CD4-positive, alpha-beta memory T cell (primary cell): ENCODE results near the gene TAF1C. TPM values are rescaled to one million over a fixed set of nuclear protein-coding genes. Genes with fewer than 3 reads are reported as not detected.

Source experiments
- polyA plus RNA-seq, 2 donors: library from polyadenylated mRNA; unstranded; fragments of 300-500 nt; fragmentation: Illumina TruSeq; gene quantifications; one replicate each; pipeline ENCODE4 v1.2.3, GENCODE V29; 2021
- total RNA-seq, 2 experiments: library from RNA; stranded (reverse); gene quantifications; one replicate each; pipeline ENCODE4 v1.2.3, GENCODE V29; 2021

The TAF1C gene
- total and polyA plus RNA-seq, 4 experiments from 2014 or later: 4.1 to 102 (median 51.2) TPM

Other genes with a start within 250 kb of the TAF1C start
- 1 to 10 TPM; 1.1 to 1.2 TPM for gene OSGIN1, start 233.8 kb downstream of the TAF1C start, total RNA-seq
- under 1 TPM in 1 of 2 donors, not detected in 1; 0.28 TPM for gene OSGIN1, start 233.8 kb downstream of the TAF1C start, polyA plus RNA-seq
- not detected for gene NECAB2, start 218.8 kb downstream of the TAF1C start, total RNA-seq
- gene NECAB2, start 218.8 kb downstream of the TAF1C start, polyA plus RNA-seq: not detected
- not detected for gene SLC38A8, start 144.3 kb downstream of the TAF1C start, total RNA-seq
- not detected for gene SLC38A8, start 144.3 kb downstream of the TAF1C start, polyA plus RNA-seq
- 100 to 1,000 TPM; 137 to 140 TPM for gene MBTPS1, start 70.1 kb downstream of the TAF1C start, total RNA-seq
- gene MBTPS1, start 70.1 kb downstream of the TAF1C start, polyA plus RNA-seq: 10 to 100 TPM; 53.9 to 61.4 TPM
- gene HSDL1, start 41.9 kb downstream of the TAF1C start, total RNA-seq: 10 to 100 TPM; 20.1 to 23.0 TPM
- gene HSDL1, start 41.9 kb downstream of the TAF1C start, polyA plus RNA-seq: 10 to 100 TPM in 1 of 2 donors, 1 to 10 TPM in 1; 9.9 to 11.4 TPM
- gene DNAAF1, start 41.7 kb downstream of the TAF1C start, total RNA-seq: under 1 TPM in 1 of 2 experiments, not detected in 1; 0.19 TPM
- gene DNAAF1, start 41.7 kb downstream of the TAF1C start, polyA plus RNA-seq: 1 to 10 TPM in 1 of 2 donors, not detected in 1; 1.2 TPM
- not detected for gene ADAD2, start 4.1 kb upstream of the TAF1C start, total RNA-seq
- gene ADAD2, start 4.1 kb upstream of the TAF1C start, polyA plus RNA-seq: not detected
- gene KCNG4, start 53.0 kb upstream of the TAF1C start, total RNA-seq: not detected
- gene KCNG4, start 53.0 kb upstream of the TAF1C start, polyA plus RNA-seq: not detected
- gene WFDC1, start 107.8 kb upstream of the TAF1C start, total RNA-seq: not detected
- gene WFDC1, start 107.8 kb upstream of the TAF1C start, polyA plus RNA-seq: not detected
- gene ATP2C2, start 181.5 kb upstream of the TAF1C start, total RNA-seq: not detected
- gene ATP2C2, start 181.5 kb upstream of the TAF1C start, polyA plus RNA-seq: not detected